ENCODE measurements around the gene PDE6B. TPM values are rescaled to one million over a fixed set of nuclear protein-coding genes. Genes with fewer than 3 reads are reported as not detected.

Gene PDE6B
- total and polyA plus RNA-seq, 2 of the 13 experiments (the other 11 are each of a cell fraction or from before 2014, with no cell fraction given) = 0.38 to 0.40 TPM

DNA sequence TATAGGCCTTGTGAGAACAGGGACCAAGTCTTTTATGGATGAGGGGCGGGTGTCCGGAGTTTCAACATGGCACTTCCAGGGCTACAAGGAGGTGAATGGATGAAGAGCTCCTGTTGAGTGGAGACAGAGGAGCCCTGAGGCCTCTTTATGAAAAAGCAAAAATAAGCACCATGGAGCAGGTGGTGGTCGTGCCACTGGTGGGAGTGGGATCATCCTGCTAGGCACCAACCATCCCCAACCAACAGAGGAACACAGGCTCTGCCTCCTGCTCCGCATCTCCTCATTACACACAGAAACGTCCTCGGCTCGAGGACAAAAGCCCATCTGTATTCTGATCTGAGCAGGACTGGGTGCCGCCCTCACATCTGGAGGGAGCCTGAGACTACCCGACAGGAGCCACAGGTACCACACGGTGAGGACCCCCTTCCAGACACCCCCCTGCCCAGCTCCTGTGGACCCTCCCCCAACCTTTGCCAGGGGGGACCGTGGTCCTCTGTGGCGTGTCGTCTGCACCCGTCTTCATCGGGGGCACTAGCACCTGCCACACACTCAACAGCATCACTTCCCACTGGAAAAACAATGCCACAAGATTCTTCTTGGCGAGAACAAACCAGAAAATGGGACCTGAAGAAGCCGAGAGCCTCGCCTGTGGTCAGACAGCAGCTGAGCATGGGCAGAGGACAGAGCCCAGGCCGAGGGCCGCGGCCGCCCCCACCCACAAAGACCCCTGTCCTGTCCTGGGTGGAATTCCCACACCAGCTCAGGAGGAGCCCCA is 3.9 kb upstream of the PDE6B start:
- Histone ChIP-seq H3K4me3 (replicated peaks in 1 of 3; ENCODE audit: insufficient read depth in 1 of 3, low read depth in 2 of 3, low read length in 3 of 3) (no peak overlapping the region), H2AFZ (ENCODE audit: low read length) (no peak overlapping the region), H3K79me2 (ENCODE audit: insufficient read depth, low read length) (no peaks in the 10 kb centered on the region), H3K4me2 (ENCODE audit: low read depth, low read length) (no peak overlapping the region), H3K27ac (ENCODE audit: extremely low read length, insufficient read depth, low read length) (no peak overlapping the region), H3K36me3 (replicated peaks in 1 of 2; ENCODE audit: control insufficient read depth in 1 of 2, insufficient read depth in 2 of 2, low read length in 2 of 2) (no peaks in the 10 kb centered on the region), H3K4me1 (ENCODE audit: insufficient read depth, low read length) (no peaks in the 10 kb centered on the region), H3K9me3 (ENCODE audit: low read length) (no peaks in the 10 kb centered on the region), H3K27me3 (ENCODE audit: control insufficient read depth in 1 of 2, insufficient read depth in 2 of 2, low read length in 2 of 2) (peaks cover 5 to 62% of the 10 kb centered on the region in 2 experiments; a peak in 4 of 5 replicates), H3K9ac (ENCODE audit: insufficient read depth, low read depth, low read length) (no peak overlapping the region), H4K20me1 (ENCODE audit: insufficient read depth, low read length) (no peaks in the 10 kb centered on the region)
- no peak for DNase-seq (ENCODE audit: low spot score)
- no peak for FAIRE-seq
- CTCF ChIA-PET (ENCODE audit: low intra/inter-chr PET ratio, low total read pairs) = no interaction called here
- TF ChIP-seq, protein P1, sequence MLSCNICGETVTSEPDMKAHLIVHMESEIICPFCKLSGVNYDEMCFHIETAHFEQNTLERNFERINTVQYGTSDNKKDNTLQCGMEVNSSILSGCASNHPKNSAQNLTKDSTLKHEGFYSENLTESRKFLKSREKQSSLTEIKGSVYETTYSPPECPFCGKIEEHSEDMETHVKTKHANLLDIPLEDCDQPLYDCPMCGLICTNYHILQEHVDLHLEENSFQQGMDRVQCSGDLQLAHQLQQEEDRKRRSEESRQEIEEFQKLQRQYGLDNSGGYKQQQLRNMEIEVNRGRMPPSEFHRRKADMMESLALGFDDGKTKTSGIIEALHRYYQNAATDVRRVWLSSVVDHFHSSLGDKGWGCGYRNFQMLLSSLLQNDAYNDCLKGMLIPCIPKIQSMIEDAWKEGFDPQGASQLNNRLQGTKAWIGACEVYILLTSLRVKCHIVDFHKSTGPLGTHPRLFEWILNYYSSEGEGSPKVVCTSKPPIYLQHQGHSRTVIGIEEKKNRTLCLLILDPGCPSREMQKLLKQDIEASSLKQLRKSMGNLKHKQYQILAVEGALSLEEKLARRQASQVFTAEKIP (CRISPR knock-in tag; IDR thresholded peaks at IDR 0.05; ENCODE audit: borderline replicate concordance) = no peak
- no peak for TF ChIP-seq ZNF260 (CRISPR knock-in tag; IDR thresholded peaks at IDR 0.05; ENCODE audit: borderline replicate concordance, low read depth)
- no peak for TF ChIP-seq ZSCAN30 (CRISPR knock-in tag; IDR thresholded peaks at IDR 0.05)
- no peak for TF ChIP-seq ZFAT (CRISPR knock-in tag; conservative IDR thresholded peaks at IDR 0.05)
- no peak for TF ChIP-seq ERF (CRISPR knock-in tag; IDR thresholded peaks at IDR 0.05)
- TF ChIP-seq, protein P2, sequence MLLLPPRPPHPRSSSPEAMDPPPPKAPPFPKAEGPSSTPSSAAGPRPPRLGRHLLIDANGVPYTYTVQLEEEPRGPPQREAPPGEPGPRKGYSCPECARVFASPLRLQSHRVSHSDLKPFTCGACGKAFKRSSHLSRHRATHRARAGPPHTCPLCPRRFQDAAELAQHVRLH (CRISPR knock-in tag; IDR thresholded peaks at IDR 0.05; ENCODE audit: borderline replicate concordance, low read depth) = no peak
- TF ChIP-seq, protein P3, sequence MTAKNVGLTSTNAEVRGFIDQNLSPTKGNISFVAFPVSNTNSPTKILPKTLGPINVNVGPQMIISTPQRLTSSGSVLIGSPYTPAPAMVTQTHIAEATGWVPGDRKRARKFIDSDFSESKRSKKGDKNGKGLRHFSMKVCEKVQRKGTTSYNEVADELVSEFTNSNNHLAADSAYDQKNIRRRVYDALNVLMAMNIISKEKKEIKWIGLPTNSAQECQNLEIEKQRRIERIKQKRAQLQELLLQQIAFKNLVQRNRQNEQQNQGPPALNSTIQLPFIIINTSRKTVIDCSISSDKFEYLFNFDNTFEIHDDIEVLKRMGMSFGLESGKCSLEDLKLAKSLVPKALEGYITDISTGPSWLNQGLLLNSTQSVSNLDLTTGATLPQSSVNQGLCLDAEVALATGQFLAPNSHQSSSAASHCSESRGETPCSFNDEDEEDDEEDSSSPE (CRISPR knock-in tag; IDR thresholded peaks at IDR 0.05) = no peak
- TF ChIP-seq MTA3 (CRISPR knock-in tag; IDR thresholded peaks at IDR 0.05) = no peak
- TF ChIP-seq, protein P4, sequence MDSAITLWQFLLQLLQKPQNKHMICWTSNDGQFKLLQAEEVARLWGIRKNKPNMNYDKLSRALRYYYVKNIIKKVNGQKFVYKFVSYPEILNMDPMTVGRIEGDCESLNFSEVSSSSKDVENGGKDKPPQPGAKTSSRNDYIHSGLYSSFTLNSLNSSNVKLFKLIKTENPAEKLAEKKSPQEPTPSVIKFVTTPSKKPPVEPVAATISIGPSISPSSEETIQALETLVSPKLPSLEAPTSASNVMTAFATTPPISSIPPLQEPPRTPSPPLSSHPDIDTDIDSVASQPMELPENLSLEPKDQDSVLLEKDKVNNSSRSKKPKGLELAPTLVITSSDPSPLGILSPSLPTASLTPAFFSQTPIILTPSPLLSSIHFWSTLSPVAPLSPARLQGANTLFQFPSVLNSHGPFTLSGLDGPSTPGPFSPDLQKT (CRISPR knock-in tag; IDR thresholded peaks at IDR 0.05; ENCODE audit: borderline replicate concordance) = no peak
- TF ChIP-seq, protein P5, sequence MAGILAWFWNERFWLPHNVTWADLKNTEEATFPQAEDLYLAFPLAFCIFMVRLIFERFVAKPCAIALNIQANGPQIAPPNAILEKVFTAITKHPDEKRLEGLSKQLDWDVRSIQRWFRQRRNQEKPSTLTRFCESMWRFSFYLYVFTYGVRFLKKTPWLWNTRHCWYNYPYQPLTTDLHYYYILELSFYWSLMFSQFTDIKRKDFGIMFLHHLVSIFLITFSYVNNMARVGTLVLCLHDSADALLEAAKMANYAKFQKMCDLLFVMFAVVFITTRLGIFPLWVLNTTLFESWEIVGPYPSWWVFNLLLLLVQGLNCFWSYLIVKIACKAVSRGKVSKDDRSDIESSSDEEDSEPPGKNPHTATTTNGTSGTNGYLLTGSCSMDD (CRISPR knock-in tag; IDR thresholded peaks at IDR 0.05) = no peak
- WGBS (ENCODE audit: low lambda C conversion rate) = 30% methylated on average over 13 of the region's 22 CpGs
- no TSS peak for BruUV-seq (replicated peaks)
- no peak for ATAC-seq
- in situ Hi-C loops (cut with HindIII; ENCODE audit: extremely low pct_ligation_motif_present, low pct_unique_long_range_greater_than_20kb) (no loop called here), intact Hi-C loops (cut with micrococcal nuclease; ENCODE audit: unreplicated experiment) (no loop called here)
- POLR2A ChIA-PET = no interaction called here
